ENCODE data around the gene ZFYVE9.
"Not testable (repeated sequence)": the region's sequence is repeated elsewhere in the genome, so short reads cannot be mapped to it uniquely, and the experiment has no call there.

ZFYVE9 gene

GRCh38 chr1:52150946-52151345 lies 9.1 kb downstream of the ZFYVE9 start:
- no peak for DNase-seq (ENCODE audit: low read depth in 2 of 2)

- no peak for DNase-seq (ENCODE audit: low read depth in 2 of 2)
Measured at GRCh38 chr1:52152572-52152971, 10.7 kb downstream of the ZFYVE9 start.

GRCh38 chr1:52153010-52153409 lies 11.1 kb downstream of the ZFYVE9 start:
- no peak for DNase-seq (ENCODE audit: low read depth in 2 of 2)

GRCh38 chr1:52153898-52154297 lies 12.0 kb downstream of the ZFYVE9 start:
- DNase-seq (ENCODE audit: low read depth in 2 of 2): no peak

GRCh38 chr1:52156460-52156859 lies 14.6 kb downstream of the ZFYVE9 start:
- no peak for DNase-seq (ENCODE audit: low read depth in 2 of 2)

- no peak for DNase-seq (ENCODE audit: low read depth in 2 of 2)
Measured at GRCh38 chr1:52157582-52157981, 15.7 kb downstream of the ZFYVE9 start.

GRCh38 chr1:52158218-52158617 lies 16.3 kb downstream of the ZFYVE9 start:
- no peak for DNase-seq (ENCODE audit: low read depth in 2 of 2)

- DNase-seq (ENCODE audit: low read depth in 2 of 2): no peak
Measured at GRCh38 chr1:52159033-52159789, 17.3 kb downstream of the ZFYVE9 start.

GRCh38 chr1:52162947-52163346 lies 21.1 kb downstream of the ZFYVE9 start:
- DNase-seq (ENCODE audit: low read depth in 2 of 2): no peak

- no peak for DNase-seq (ENCODE audit: low read depth in 2 of 2)
Measured at GRCh38 chr1:52164604-52165003, 22.7 kb downstream of the ZFYVE9 start.

GRCh38 chr1:52166996-52167753 lies 25.3 kb downstream of the ZFYVE9 start:
- DNase-seq (ENCODE audit: low read depth in 2 of 2): no peak

GRCh38 chr1:52168373-52169080 lies 26.6 kb downstream of the ZFYVE9 start:
- DNase-seq (ENCODE audit: low read depth in 2 of 2): no peak

GRCh38 chr1:52171149-52171548 lies 29.3 kb downstream of the ZFYVE9 start:
- not testable (repeated sequence) for DNase-seq (ENCODE audit: low read depth in 2 of 2)

GRCh38 chr1:52179073-52179472 lies 37.2 kb downstream of the ZFYVE9 start:
- no peak for DNase-seq (ENCODE audit: low read depth in 2 of 2)

GRCh38 chr1:52180176-52180575 lies 38.3 kb downstream of the ZFYVE9 start:
- no peak for DNase-seq (ENCODE audit: low read depth in 2 of 2)

- DNase-seq (ENCODE audit: low read depth in 2 of 2): not testable (repeated sequence)
Measured at GRCh38 chr1:52181759-52182158, 39.9 kb downstream of the ZFYVE9 start.

GRCh38 chr1:52182328-52182727 lies 40.4 kb downstream of the ZFYVE9 start:
- not testable (repeated sequence) for DNase-seq (ENCODE audit: low read depth in 2 of 2)

GRCh38 chr1:52182874-52183400 lies 41.0 kb downstream of the ZFYVE9 start:
- no peak for DNase-seq (ENCODE audit: low read depth in 2 of 2)

GRCh38 chr1:52186449-52186848 lies 44.6 kb downstream of the ZFYVE9 start:
- no peak for DNase-seq (ENCODE audit: low read depth in 2 of 2)

GRCh38 chr1:52189898-52190480 lies 48.1 kb downstream of the ZFYVE9 start:
- no peak for DNase-seq (ENCODE audit: low read depth in 2 of 2)

GRCh38 chr1:52190500-52191252 lies 48.8 kb downstream of the ZFYVE9 start:
- no peak for DNase-seq (ENCODE audit: low read depth in 2 of 2)
